HepG2 (cell line): ENCODE data around the gene RNASE13. TPM values are rescaled to one million over a fixed set of nuclear protein-coding genes. Genes with fewer than 3 reads are reported as not detected.
A peak's percentile ranks its signal among the peaks of the same experiment; 100 is the strongest.

Experiments used
- AGO2 ChIP-seq: fragments of 200-400 bp; formaldehyde crosslinking; optimal IDR thresholded peaks from 2 replicates; pipeline ENCODE3; 2017; ENCODE audit warnings: mild to moderate bottlenecking, low read depth, low read length, moderate library complexity
- CBX2 ChIP-seq, 2 experiments: fragments of 200-600 bp in 1 of 2; sonication (generic); formaldehyde crosslinking in 1 of 2; IDR thresholded peaks; 2 replicates each; pipeline versions ENCODE4 v1.7.0 to v1.8.1; 2018 to 2022; ENCODE audit warnings: low read depth in 2 of 2, low read length in 1 of 2, mild to moderate bottlenecking in 1 of 2, missing genetic modification reagents in 1 of 2
- FOXJ3 ChIP-seq: sonication (generic); formaldehyde crosslinking; IDR thresholded peaks from 2 replicates; pipeline ENCODE4 v1.4.0; 2020; ENCODE audit warnings: missing genetic modification reagents, mild to moderate bottlenecking, borderline replicate concordance
- GTF2F1 ChIP-seq: fragments of 150-350 bp; IDR thresholded peaks from 2 replicates; pipeline ENCODE4 v1.6.1; 2014; ENCODE audit warnings: low read length
- HCFC1 ChIP-seq: fragments of 150-350 bp; IDR thresholded peaks from 2 replicates; pipeline ENCODE4 v1.6.1; 2014; ENCODE audit warnings: low read depth, low read length
- HNRNPH1 ChIP-seq: fragments of 200-400 bp; formaldehyde crosslinking; optimal IDR thresholded peaks from 2 replicates; pipeline ENCODE3; 2017; ENCODE audit warnings: mild to moderate bottlenecking, low read depth, low read length
- IRX3 ChIP-seq: sonication (generic); formaldehyde crosslinking; IDR thresholded peaks from 2 replicates; pipeline ENCODE4 v1.8.1; 2023; ENCODE audit warnings: mild to moderate bottlenecking, low read depth, missing genetic modification reagents, borderline replicate concordance
- KAT2B ChIP-seq: fragments of 150-350 bp; IDR thresholded peaks from 2 replicates; pipeline ENCODE4 v1.6.1; 2014; ENCODE audit warnings: low read depth, low read length, borderline replicate concordance
- KDM3A ChIP-seq: IDR thresholded peaks from 2 replicates; pipeline ENCODE4 v1.6.1; 2018; ENCODE audit warnings: low read depth, missing compliant biosample characterization
- MLLT10 ChIP-seq: sonication (generic); formaldehyde crosslinking; IDR thresholded peaks from 2 replicates; pipeline ENCODE4 v1.4.0; 2020; ENCODE audit warnings: missing genetic modification reagents
- NFIB ChIP-seq: sonication (generic); formaldehyde crosslinking; IDR thresholded peaks from 2 replicates; pipeline ENCODE4 v1.9.0; 2021; ENCODE audit warnings: missing genetic modification reagents, mild to moderate bottlenecking, borderline replicate concordance
- RFX1 ChIP-seq: fragments of 450-650 bp; IDR thresholded peaks from 2 replicates; pipeline ENCODE4 v1.6.1; 2017
- SIN3B ChIP-seq: fragments of 150-350 bp; IDR thresholded peaks from 2 replicates; pipeline ENCODE4 v1.6.1; 2014; ENCODE audit warnings: low read length
- TCF7 ChIP-seq: sonication (generic); IDR thresholded peaks from 2 replicates; pipeline ENCODE4 v1.6.1; 2016; ENCODE audit warnings: antibody characterized with exemption, low read depth
- USF2 ChIP-seq, 2 experiments: sonication (generic) in 1 of 2; formaldehyde crosslinking in 1 of 2; IDR thresholded peaks; 2 replicates each; pipeline versions ENCODE4 v1.5.1 to v1.6.1; 2011 to 2020; ENCODE audit warnings: borderline replicate concordance in 1 of 2, low read depth in 1 of 2, low read length in 1 of 2, mild to moderate bottlenecking in 1 of 2, missing genetic modification reagents in 1 of 2, moderate library complexity in 1 of 2
- ZBTB39 ChIP-seq: sonication (generic); formaldehyde crosslinking; IDR thresholded peaks from 2 replicates; pipeline ENCODE4 v1.5.0; 2020; ENCODE audit warnings: missing genetic modification reagents
- ZFP90 ChIP-seq: sonication (generic); formaldehyde crosslinking; IDR thresholded peaks from 2 replicates; pipeline ENCODE4 v1.8.0; 2022; ENCODE audit warnings: missing genetic modification reagents, mild to moderate bottlenecking, inconsistent platforms, borderline replicate concordance
- ZNF468 ChIP-seq: sonication (generic); formaldehyde crosslinking; IDR thresholded peaks from 2 replicates; pipeline ENCODE4 v1.8.0; 2022; ENCODE audit warnings: mild to moderate bottlenecking, moderate library complexity, missing genetic modification reagents
- ZNF558 ChIP-seq: sonication (generic); formaldehyde crosslinking; IDR thresholded peaks from 2 replicates; pipeline ENCODE4 v1.9.0; 2022; ENCODE audit warnings: mild to moderate bottlenecking, missing genetic modification reagents, borderline replicate concordance
- ZNF563 ChIP-seq: sonication (generic); formaldehyde crosslinking; IDR thresholded peaks from 2 replicates; pipeline ENCODE4 v1.8.0; 2022; ENCODE audit warnings: mild to moderate bottlenecking, moderate library complexity, missing genetic modification reagents
- ZNF616 ChIP-seq: sonication (generic); formaldehyde crosslinking; IDR thresholded peaks from 2 replicates; pipeline ENCODE4 v1.5.0; 2020; ENCODE audit warnings: low read depth, mild to moderate bottlenecking, missing genetic modification reagents
- ZNF790 ChIP-seq: sonication (generic); formaldehyde crosslinking; IDR thresholded peaks from 2 replicates; pipeline ENCODE4 v1.8.0; 2022; ENCODE audit warnings: missing genetic modification reagents, mild to moderate bottlenecking, borderline replicate concordance
- polyA plus RNA-seq, 8 experiments: library from polyadenylated mRNA; depleted of rRNA in 3 of 8; stranded (reverse) in 7 of 8; unstranded in 1 of 8; fragments of >200 nt; fragmentation: Illumina TruSeq in 4 of 8; extraction: Trizol in 4 of 8; gene quantifications; 2 replicates each; pipeline versions ENCODE4 v1.2.1 to v1.2.3, GENCODE V29; 2011 to 2016; ENCODE audit warnings: low read depth in 4 of 8, missing spikeins in 1 of 8, mixed read lengths in 1 of 8; ENCODE audit not compliant: insufficient read depth in 1 of 8
- total RNA-seq, 5 experiments: library from RNA; depleted of rRNA; stranded (reverse); fragments of >200 nt; fragmentation: Illumina TruSeq; extraction: Trizol; gene quantifications; 2 replicates each; pipeline ENCODE4 v1.2.3, GENCODE V29; 2016; ENCODE audit warnings: low read depth in 1 of 5
- TF ChIP-seq, protein P1 (sequence below): sonication (generic); formaldehyde crosslinking; IDR thresholded peaks from 2 replicates; pipeline ENCODE4 v1.5.0; 2020; ENCODE audit warnings: missing genetic modification reagents, mild to moderate bottlenecking, borderline replicate concordance
- TF ChIP-seq, protein P2 (sequence below): sonication (generic); formaldehyde crosslinking; IDR thresholded peaks from 2 replicates; pipeline ENCODE4 v1.4.0; 2020; ENCODE audit warnings: missing genetic modification reagents

RNASE13 gene
- total and polyA plus RNA-seq, 2 of the 13 experiments (the other 11 are each of a cell fraction or from before 2014, with no cell fraction given), result 1.0 TPM; not detected in 1

- TF ChIP-seq ZNF790 (CRISPR knock-in tag), result no peak
- TF ChIP-seq ZNF468 (CRISPR knock-in tag), result no peak
- TF ChIP-seq, protein P1, sequence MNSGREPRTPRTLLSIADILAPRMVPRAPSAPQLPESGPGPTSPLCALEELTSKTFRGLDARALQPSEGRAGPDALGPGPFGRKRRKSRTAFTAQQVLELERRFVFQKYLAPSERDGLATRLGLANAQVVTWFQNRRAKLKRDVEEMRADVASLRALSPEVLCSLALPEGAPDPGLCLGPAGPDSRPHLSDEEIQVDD (CRISPR knock-in tag), result no peak
- TF ChIP-seq GTF2F1, result no peak
- TF ChIP-seq ZBTB39 (CRISPR knock-in tag), result no peak
- no peak for TF ChIP-seq RFX1
- no peak for TF ChIP-seq NFIB (CRISPR knock-in tag)
- TF ChIP-seq USF2 (IDR thresholded peaks at IDR 0.05; ENCODE audit: low read depth, low read length), result no peak
- TF ChIP-seq USF2 (CRISPR knock-in tag; IDR thresholded peaks at IDR 0.05; ENCODE audit: borderline replicate concordance), result no peak
- TF ChIP-seq ZNF558 (CRISPR knock-in tag), result no peak
- TF ChIP-seq HCFC1, result no peak
- TF ChIP-seq CBX2 (IDR thresholded peaks at IDR 0.05; ENCODE audit: low read depth, low read length), result no peak
- no peak for TF ChIP-seq CBX2 (CRISPR knock-in tag; IDR thresholded peaks at IDR 0.05; ENCODE audit: low read depth)
- peak; percentile 68; the same call in 1 of the 2 replicates for TF ChIP-seq SIN3B
- TF ChIP-seq ZNF563 (CRISPR knock-in tag), result no peak
- TF ChIP-seq TCF7, result no peak
- TF ChIP-seq AGO2, result no peak
- no peak for TF ChIP-seq IRX3 (CRISPR knock-in tag)
- TF ChIP-seq KAT2B, result no peak
- TF ChIP-seq KDM3A (CRISPR knock-in tag), result peak; percentile 87
- TF ChIP-seq ZFP90 (CRISPR knock-in tag), result peak; percentile 55; the same call in 1 of the 2 replicates
- no peak for TF ChIP-seq FOXJ3 (CRISPR knock-in tag)
- no peak for TF ChIP-seq HNRNPH1
- TF ChIP-seq MLLT10 (CRISPR knock-in tag), result no peak
- TF ChIP-seq, protein P2, sequence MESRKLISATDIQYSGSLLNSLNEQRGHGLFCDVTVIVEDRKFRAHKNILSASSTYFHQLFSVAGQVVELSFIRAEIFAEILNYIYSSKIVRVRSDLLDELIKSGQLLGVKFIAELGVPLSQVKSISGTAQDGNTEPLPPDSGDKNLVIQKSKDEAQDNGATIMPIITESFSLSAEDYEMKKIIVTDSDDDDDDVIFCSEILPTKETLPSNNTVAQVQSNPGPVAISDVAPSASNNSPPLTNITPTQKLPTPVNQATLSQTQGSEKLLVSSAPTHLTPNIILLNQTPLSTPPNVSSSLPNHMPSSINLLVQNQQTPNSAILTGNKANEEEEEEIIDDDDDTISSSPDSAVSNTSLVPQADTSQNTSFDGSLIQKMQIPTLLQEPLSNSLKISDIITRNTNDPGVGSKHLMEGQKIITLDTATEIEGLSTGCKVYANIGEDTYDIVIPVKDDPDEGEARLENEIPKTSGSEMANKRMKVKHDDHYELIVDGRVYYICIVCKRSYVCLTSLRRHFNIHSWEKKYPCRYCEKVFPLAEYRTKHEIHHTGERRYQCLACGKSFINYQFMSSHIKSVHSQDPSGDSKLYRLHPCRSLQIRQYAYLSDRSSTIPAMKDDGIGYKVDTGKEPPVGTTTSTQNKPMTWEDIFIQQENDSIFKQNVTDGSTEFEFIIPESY (CRISPR knock-in tag), result peak; percentile 81
- TF ChIP-seq ZNF616 (CRISPR knock-in tag), result no peak
Observed at GRCh38 chr14:21014761-21015190, 19.8 kb downstream of the RNASE13 start (continued).
